Measurements from ENCODE around the gene ST7.

- TF ChIP-seq EZH2 (IDR thresholded peaks at IDR 0.05) (no peak), POLR2AphosphoS5 (IDR thresholded peaks at IDR 0.05; ENCODE audit: borderline replicate concordance, low read depth, low read length) (no peak), FOXP2 (optimal IDR thresholded peaks at IDR 0.05; ENCODE audit: control extremely low read depth, extremely low read length, insufficient read depth) (no peak)
These were observed 137.5 kb downstream of the ST7 start for GRCh38 chr7:117090791-117091190.

Data from SK-N-MC (cell line).